Measurements from ENCODE around the gene PTPRR.

- TF ChIP-seq, protein P1, sequence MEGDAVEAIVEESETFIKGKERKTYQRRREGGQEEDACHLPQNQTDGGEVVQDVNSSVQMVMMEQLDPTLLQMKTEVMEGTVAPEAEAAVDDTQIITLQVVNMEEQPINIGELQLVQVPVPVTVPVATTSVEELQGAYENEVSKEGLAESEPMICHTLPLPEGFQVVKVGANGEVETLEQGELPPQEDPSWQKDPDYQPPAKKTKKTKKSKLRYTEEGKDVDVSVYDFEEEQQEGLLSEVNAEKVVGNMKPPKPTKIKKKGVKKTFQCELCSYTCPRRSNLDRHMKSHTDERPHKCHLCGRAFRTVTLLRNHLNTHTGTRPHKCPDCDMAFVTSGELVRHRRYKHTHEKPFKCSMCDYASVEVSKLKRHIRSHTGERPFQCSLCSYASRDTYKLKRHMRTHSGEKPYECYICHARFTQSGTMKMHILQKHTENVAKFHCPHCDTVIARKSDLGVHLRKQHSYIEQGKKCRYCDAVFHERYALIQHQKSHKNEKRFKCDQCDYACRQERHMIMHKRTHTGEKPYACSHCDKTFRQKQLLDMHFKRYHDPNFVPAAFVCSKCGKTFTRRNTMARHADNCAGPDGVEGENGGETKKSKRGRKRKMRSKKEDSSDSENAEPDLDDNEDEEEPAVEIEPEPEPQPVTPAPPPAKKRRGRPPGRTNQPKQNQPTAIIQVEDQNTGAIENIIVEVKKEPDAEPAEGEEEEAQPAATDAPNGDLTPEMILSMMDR (IDR thresholded peaks at IDR 0.05; ENCODE audit: low read depth, low read length), result no peak
- TF ChIP-seq, protein P2, sequence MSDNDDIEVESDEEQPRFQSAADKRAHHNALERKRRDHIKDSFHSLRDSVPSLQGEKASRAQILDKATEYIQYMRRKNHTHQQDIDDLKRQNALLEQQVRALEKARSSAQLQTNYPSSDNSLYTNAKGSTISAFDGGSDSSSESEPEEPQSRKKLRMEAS (IDR thresholded peaks at IDR 0.05; ENCODE audit: low read depth, low read length), result no peak
- TF ChIP-seq POLR2A (IDR thresholded peaks at IDR 0.05; ENCODE audit: extremely low read depth, insufficient read length), result no peak
Observed at GRCh38 chr12:70671698-70672097, 248.8 kb downstream of the PTPRR start.
